Right ventricle myocardium superior (tissue), 1 donor: ENCODE data around the gene MRPL16. TPM values are rescaled to one million over a fixed set of nuclear protein-coding genes. Genes with fewer than 3 reads are reported as not detected.
"Not testable (repeated sequence)": the region's sequence is repeated elsewhere in the genome, so short reads cannot be mapped to it uniquely, and the experiment has no call there.

ENCODE experiments used
- ATAC-seq: fragments of 200-7000 bp; cut with Tn5 transposase; one replicate; pipeline ENCODE4 v1.9.1; 2020; ENCODE audit warnings: mild to moderate bottlenecking; ENCODE audit not compliant: poor library complexity
- DNase-seq: peaks from one replicate; pipeline ENCODE4 v3.0.0-alpha.2; 2020
- intact Hi-C: fragments of 100-400 bp; cut with DNase I; formaldehyde crosslinking; loops from one replicate; pipeline ENCODE4 v1.11.2; 2022
- long read RNA-seq: library from polyadenylated mRNA; unstranded; transcript quantifications from one replicate; pipeline ENCODE4 v2.0.0, GENCODE V29; 2021
- total RNA-seq: library from RNA; stranded (reverse); fragmentation: NEBNext Ultra II Directional; extraction: Animal tissue kit (Norgen Biotek cat#: 25700); gene quantifications from one replicate; pipeline ENCODE4 v1.2.1, GENCODE V29; 2021
- donor health status: DM: no; HTN: yes; CAD: no; lungs with severe emphysema.

Gene MRPL16
- total RNA-seq = 95.3 TPM
- long read RNA-seq, transcript MRPL16-201 (4 exons, 1,182 nt) = major isoform, 142 of 149 reads
- long read RNA-seq, partial matches to known transcripts = 2 of 149 reads
- long read RNA-seq, other reads (novel, unspliced or antisense) = 3 of 149 reads

DNA sequence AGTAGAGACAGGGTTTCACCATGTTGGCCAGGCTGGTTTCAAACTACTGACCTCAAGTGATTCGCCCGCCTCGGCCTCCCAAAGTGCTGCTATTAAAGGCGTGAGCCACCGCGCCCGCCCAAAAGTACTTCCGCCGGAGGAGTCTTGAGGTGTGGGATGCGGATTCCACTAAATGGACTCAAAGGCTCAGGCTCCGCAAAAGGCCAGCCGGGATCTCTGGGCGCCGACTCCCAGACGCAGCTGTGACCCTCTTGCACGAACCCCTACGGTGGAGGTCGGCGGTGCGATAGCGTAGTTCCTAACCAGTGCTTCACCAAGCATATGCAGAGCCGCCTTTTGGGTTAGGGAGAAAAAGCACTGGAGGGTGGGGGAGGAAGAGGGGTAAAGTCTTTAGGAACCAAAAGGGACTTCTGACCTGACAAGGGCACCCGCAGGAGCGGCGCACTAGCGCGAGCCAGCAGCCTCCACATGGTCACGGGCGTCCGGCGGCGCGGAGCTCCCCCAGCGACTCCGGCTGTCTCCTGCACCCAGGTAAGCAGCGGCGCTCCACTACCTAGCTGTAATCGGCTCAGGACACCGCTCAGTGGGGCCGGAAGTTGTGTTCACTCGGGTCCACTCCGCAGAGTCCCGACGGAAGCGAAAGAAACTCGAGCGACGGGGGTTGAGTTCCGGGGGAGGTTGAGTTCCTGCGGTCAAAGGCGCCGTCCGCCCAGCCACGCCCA, at the start of gene MRPL16:
TSS of gene MRPL16 (minus strand) at position 590 of the 722 bp plus-strand sequence. CDS start at position 470, 120 bp downstream.
- peak; percentile 91 for DNase-seq
- peak; percentile 98 for ATAC-seq
- intact Hi-C loops = no loop called here

DNA sequence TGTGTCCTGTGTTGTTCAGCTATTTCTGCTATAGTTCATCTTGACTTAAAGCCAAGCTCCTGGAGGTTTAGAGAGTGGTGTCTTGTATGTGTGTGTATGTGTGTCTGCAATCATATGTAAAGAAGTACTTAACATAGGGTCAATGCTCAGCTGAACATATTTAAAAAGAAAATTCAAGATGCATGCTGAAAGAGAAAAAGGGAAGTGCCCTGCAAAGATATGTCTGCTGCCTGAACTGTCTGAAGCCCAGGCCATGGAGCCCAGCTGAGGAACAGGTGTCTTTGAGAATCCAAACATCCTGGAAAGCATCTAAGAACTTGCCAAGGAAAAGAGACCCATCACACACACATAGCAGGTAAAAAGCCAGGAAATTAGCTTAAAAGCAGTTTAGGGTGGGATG, 49.1 kb upstream of the MRPL16 start:
- intact Hi-C loops = no loop called here
- no peak for DNase-seq
- ATAC-seq = no peak

DNA sequence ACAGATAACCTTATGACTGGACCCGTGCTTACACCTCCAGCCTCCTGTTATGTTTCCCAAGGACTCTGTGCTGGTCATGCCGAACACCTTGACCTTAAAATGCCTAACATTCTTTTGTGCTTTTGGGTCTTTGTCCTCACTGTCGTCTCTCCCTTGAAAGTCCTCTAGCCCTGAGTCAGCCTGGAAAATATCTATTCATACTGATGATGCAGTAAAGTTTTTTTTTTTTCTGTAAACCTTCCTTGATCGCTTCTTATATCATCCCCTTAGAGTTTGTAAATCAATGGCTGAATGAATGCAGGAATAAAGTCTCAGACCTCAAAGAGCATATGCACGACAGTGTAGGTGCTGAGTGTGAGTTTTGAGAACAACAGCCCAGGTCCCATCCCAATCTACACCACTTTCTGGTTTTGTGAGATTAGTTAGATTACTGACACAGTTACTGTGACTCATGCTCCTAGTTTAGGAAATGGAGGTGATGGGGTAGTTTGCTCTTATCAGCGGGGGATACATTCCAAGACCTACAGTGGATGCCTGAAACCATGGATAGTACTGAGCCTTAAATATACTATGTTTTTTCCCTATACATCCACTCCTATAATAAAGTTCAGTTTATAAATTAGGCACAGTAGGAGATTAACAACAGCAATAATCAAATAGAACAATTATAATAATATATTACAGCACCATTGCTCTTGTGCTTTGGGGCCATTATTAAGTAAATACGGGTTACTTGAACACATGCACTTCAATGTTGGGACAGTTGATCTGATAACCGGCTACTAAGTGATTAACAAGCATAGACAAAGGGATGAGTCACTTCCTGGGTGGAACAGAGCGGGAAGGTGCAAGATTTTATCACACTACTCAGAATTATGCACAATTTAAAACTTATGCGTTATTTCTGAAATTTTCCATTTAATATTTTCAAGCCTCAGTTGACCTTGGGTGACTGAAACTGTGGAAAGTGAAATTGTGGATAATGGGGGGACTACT, 47.2 kb upstream of the MRPL16 start:
- ATAC-seq (no peak), DNase-seq (no peak)
- intact Hi-C loops = no loop called here

DNA sequence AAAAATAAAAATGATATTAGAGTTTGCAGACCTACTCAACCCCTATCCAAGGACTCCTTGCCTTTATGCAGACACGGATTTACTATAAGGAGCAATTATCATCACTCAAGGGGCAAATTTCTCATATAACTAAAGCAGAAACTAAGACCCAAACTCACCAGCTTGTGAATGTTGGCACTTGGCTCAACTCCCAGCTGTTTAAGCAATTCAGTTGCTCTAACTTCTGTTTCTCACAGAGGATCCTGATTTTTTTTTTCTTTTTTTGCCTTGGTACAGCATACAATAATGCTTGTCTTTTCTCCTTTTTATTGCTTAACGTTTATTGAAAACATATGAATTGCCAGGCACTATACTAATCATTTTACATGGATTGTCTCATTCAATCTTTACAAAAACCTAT, 44.3 kb upstream of the MRPL16 start:
- no peak for ATAC-seq
- intact Hi-C loops = no loop called here
- DNase-seq = no peak

GRCh38 chr11:59851416-59851815, 40.8 kb upstream of the MRPL16 start:
- DNase-seq, ATAC-seq, intact Hi-C loops: not testable (repeated sequence)

- ATAC-seq, intact Hi-C loops, DNase-seq: not testable (repeated sequence)
Observed at GRCh38 chr11:59849551-59849950, 39.0 kb upstream of the MRPL16 start.

DNA sequence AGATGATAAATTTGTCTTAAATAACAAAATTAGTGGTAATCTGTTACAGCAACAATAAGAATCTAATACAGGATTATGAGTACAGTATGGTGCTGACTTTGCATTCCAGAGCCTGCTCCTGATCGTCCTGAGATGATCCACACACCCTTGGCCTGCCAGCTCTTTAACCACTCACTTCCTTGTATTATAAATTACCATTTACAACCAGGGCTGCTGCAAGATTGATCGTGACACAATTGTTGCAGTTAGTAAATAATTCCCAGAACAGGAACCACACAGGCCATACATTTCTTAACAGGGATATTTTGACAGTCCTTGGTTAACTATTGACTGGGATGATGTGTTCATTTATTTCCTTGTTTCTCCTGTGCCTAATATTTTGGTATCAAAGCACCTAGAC, 38.6 kb upstream of the MRPL16 start:
- intact Hi-C loops = no loop called here
- no peak for DNase-seq
- ATAC-seq = no peak

DNA sequence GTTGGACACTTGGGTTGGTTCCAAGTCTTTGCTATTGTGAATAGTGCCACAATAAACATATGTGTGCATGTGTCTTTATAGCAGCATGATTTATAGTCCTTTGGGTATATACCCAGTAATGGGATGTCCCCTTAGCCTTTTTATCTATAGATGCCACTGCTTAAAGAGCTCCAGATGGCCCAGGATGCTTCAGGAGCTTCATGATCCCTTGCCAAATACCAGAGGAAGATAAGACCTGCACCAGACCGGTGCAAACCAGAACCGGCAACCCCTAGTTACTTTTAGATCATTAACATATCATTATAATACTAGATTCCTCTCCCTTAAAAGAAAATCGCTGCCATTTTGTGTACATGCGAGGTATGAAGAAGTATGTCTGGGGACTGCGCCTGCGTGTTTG, 37.9 kb upstream of the MRPL16 start:
- intact Hi-C loops, ATAC-seq, DNase-seq: not testable (repeated sequence)

- ATAC-seq (no peak), DNase-seq (no peak)
- intact Hi-C loops = no loop called here
Observed at GRCh38 chr11:59847626-59848025, 37.0 kb upstream of the MRPL16 start.

GRCh38 chr11:59846556-59846955, 36.0 kb upstream of the MRPL16 start:
- DNase-seq (no peak), ATAC-seq (no peak)
- intact Hi-C loops = no loop called here

- intact Hi-C loops = no loop called here
- DNase-seq (no peak), ATAC-seq (no peak)
Observed at GRCh38 chr11:59845399-59845798, 34.8 kb upstream of the MRPL16 start, which contains the start of gene CBLIF. TSS of gene CBLIF (minus strand) at chr11:59845499. CDS start at chr11:59845453, 46 bp downstream.

DNA sequence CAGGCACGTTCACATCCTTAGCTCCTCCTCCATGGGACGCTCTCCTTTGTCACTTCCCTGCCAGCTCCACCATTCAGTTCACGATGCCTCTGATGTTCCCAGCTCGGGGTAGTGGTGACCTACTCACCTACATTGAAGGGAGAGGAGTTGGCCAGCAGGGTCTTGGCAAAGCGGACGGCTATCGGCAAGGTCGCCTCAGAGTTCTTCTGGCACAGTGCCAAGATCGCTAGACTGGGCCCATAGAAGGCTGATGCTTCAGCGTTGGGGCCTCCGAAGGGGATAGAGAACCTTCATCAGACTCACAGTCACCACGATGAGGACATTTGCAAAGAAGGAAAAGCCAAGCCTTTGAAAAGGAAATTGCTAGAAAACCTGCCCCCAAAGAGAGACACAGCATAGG, 31.7 kb upstream of the MRPL16 start:
- DNase-seq (no peak), ATAC-seq (no peak)
- intact Hi-C loops = no loop called here

GRCh38 chr11:59841514-59841913, 30.9 kb upstream of the MRPL16 start:
- DNase-seq (no peak), ATAC-seq (no peak)
- intact Hi-C loops = no loop called here

DNA sequence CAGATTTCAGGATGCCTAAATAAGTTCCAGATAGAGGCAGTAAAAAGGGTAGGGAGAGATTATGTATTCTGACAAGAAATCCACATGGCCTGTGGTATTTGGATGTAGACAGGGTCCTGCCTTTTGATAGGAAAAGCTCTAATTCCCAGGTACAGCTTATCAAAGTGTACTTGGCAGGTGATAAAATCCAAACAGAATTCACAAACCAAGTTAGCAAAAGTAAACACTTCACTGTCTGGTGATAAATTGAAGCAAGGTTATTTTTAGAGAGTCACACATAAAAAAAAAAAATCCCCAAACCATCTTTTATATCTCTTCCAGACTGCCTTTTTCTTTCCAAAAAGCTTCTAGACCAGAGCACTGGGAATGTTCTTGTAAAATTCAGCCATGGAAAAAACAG, 29.0 kb upstream of the MRPL16 start:
- intact Hi-C loops = no loop called here
- no peak for DNase-seq
- ATAC-seq = no peak

- ATAC-seq = no peak
- intact Hi-C loops = no loop called here
- no peak for DNase-seq
Observed at GRCh38 chr11:59833602-59834001, 23.0 kb upstream of the MRPL16 start.

- DNase-seq (no peak), ATAC-seq (no peak)
- intact Hi-C loops = loop anchor here (10.0 kb wide), 2 partner anchors 295 to 365 kb away; no protein-coding TSS in a partner anchor
Observed at GRCh38 chr11:59829358-59829757, 18.8 kb upstream of the MRPL16 start.

DNA sequence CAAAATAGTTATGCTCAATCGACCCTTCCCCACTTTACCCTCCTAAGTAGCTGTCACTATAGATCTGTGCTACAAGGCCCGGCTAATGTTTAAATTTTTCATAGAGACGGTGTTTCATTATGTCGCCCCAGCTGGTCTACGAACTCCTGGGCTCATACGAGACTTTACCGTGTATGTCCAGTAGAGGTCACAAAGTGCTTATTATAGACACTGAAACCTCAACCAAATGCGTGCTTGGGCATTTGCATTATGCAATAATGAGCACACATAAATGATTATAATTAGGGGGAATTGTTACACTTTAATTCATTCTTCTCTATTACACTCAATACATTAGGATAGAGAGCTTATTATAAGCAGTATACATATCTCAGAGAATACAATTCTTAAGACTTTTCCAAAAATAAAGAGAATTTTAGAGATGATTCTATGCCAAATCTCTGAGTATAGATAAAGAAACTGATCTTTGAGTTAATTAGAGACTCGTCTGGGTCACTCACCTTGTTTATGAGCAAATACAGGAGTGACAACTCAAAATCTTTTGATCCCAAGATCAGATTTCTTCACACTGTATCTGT, 12.5 kb upstream of the MRPL16 start:
- intact Hi-C loops = loop anchor here (10.0 kb wide), 2 partner anchors 302 to 372 kb away; no protein-coding TSS in a partner anchor
- peak; percentile 82 for ATAC-seq

DNA sequence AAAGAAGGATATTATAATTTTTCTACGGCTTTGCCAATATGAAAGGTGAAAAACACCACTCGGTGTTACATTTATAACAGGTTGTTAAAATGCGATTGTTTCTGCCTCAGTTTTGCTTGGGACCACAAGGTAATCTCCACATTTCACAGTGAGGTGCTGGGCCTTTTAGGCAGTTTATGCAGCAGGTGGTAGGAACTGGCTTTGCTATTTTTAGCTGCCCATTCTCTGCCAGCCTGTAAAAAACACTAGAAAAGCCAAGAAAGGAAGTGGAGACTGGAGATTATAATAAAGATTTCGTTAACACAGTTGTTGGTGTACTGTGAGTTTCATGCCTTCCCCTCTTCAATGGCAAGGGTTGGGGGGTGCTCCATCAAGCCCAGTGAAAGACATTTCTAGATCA, 8.0 kb upstream of the MRPL16 start:
- intact Hi-C loops = no loop called here
- no peak for DNase-seq

More for the DNA sequence above, 12.5 kb upstream of the MRPL16 start:
- DNase-seq = no peak

GRCh38 chr11:59816434-59816833, 5.9 kb upstream of the MRPL16 start:
- intact Hi-C loops, ATAC-seq, DNase-seq: not testable (repeated sequence)

More for the DNA sequence above, 8.0 kb upstream of the MRPL16 start:
- ATAC-seq = no peak
